ENCODE data around the gene ACSM3. TPM values are rescaled to one million over a fixed set of nuclear protein-coding genes. Genes with fewer than 3 reads are reported as not detected.

ACSM3 gene
- polyA plus RNA-seq, 1 of the 3 experiments (the other 2 are of a cell fraction), result 0.44 TPM

GRCh38 chr16:20740007-20740883 is 23.6 kb upstream of the ACSM3 start:
- no peaks in the 10 kb centered on the region for H3K9me2 ChIP-seq
- peaks cover 47% of the 10 kb centered on the region for H4K20me1 ChIP-seq (ENCODE audit: insufficient read depth)
- peak overlapping the region in 1 of 2 experiments; percentile 91; a peak in 1 of 4 replicates for H3K27ac ChIP-seq (ENCODE audit: low read depth in 2 of 2, low read length in 1 of 2)
- peaks cover 44% of the 10 kb centered on the region for H3K79me2 ChIP-seq (ENCODE audit: insufficient read depth)
- peak overlapping the region; percentile 87 for H3K4me2 ChIP-seq
- H3K36me3 ChIP-seq (replicated peaks in 1 of 2; ENCODE audit: control insufficient read depth in 1 of 2, insufficient read depth in 2 of 2, low read length in 1 of 2), result peaks cover 36 to 38% of the 10 kb centered on the region in 2 experiments
- peaks cover 4 to 7% of the 10 kb centered on the region in 2 experiments; a peak in 1 of 4 replicates for H3K4me1 ChIP-seq (ENCODE audit: control insufficient read depth in 1 of 2, insufficient read depth in 2 of 2, low read depth in 1 of 2, low read length in 1 of 2)
- peak overlapping the region; percentile 94 to 99 for H3K4me3 ChIP-seq (ENCODE audit: low read depth in 2 of 2, low read length in 1 of 2)
- CTCF ChIA-PET, result interaction anchor here (0.9 to 1.4 kb wide), 2 partner anchors 11 to 14 kb away, joined by 4 to 5 read pairs; no protein-coding TSS in a partner anchor
- 32% methylated on average over 11 of the region's 11 CpGs for WGBS (ENCODE audit: low lambda C conversion rate)
- H2AFZ ChIP-seq (ENCODE audit: low read depth), result no peak overlapping the region
- H3K9ac ChIP-seq, result peak overlapping the region; percentile 73
- H3K27me3 ChIP-seq (ENCODE audit: insufficient read depth), result no peaks in the 10 kb centered on the region
- DNase-seq, result peak; percentile 6
- TF ChIP-seq FOXM1 (IDR thresholded peaks at IDR 0.05; ENCODE audit: low read depth) (no peak), NRF1 (IDR thresholded peaks at IDR 0.05; ENCODE audit: low read depth, low read length) (no peak)
- TF ChIP-seq, protein P1, sequence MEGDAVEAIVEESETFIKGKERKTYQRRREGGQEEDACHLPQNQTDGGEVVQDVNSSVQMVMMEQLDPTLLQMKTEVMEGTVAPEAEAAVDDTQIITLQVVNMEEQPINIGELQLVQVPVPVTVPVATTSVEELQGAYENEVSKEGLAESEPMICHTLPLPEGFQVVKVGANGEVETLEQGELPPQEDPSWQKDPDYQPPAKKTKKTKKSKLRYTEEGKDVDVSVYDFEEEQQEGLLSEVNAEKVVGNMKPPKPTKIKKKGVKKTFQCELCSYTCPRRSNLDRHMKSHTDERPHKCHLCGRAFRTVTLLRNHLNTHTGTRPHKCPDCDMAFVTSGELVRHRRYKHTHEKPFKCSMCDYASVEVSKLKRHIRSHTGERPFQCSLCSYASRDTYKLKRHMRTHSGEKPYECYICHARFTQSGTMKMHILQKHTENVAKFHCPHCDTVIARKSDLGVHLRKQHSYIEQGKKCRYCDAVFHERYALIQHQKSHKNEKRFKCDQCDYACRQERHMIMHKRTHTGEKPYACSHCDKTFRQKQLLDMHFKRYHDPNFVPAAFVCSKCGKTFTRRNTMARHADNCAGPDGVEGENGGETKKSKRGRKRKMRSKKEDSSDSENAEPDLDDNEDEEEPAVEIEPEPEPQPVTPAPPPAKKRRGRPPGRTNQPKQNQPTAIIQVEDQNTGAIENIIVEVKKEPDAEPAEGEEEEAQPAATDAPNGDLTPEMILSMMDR (IDR thresholded peaks at IDR 0.05), result peak; percentile 59
- no peaks in the 10 kb centered on the region for H3K9me3 ChIP-seq
- POLR2A ChIA-PET, result interaction anchor here (1.5 kb wide), 1 partner anchor 66 kb away, joined by 5 read pairs; the partner anchor contains the start of genes ERI2 and REXO5
- no peaks in the 10 kb centered on the region for H3F3A ChIP-seq (replicated peaks; ENCODE audit: insufficient read depth)

- Histone ChIP-seq H3K9me3 (no peaks in the 10 kb centered on the region), H3K27me3 (ENCODE audit: insufficient read depth) (no peaks in the 10 kb centered on the region), H3K4me1 (ENCODE audit: control insufficient read depth in 1 of 2, insufficient read depth in 2 of 2, low read depth in 1 of 2, low read length in 1 of 2) (peaks cover 4 to 7% of the 10 kb centered on the region in 2 experiments; a peak in 1 of 4 replicates), H3K4me3 (ENCODE audit: low read depth in 2 of 2, low read length in 1 of 2) (peak overlapping the region; percentile 94 to 99), H2AFZ (ENCODE audit: low read depth) (peak overlapping the region; percentile 99; the same call in 1 of the 2 replicates), H3K4me2 (peak overlapping the region; percentile 87), H3K36me3 (replicated peaks in 1 of 2; ENCODE audit: control insufficient read depth in 1 of 2, insufficient read depth in 2 of 2, low read length in 1 of 2) (peaks cover 28 to 30% of the 10 kb centered on the region in 2 experiments), H3K9ac (peak overlapping the region; percentile 88), H3K27ac (ENCODE audit: low read depth in 2 of 2, low read length in 1 of 2) (peak overlapping the region; percentile 91; a peak in 3 of 4 replicates), H3K79me2 (ENCODE audit: insufficient read depth) (peaks cover 44% of the 10 kb centered on the region), H3F3A (replicated peaks; ENCODE audit: insufficient read depth) (no peaks in the 10 kb centered on the region), H3K9me2 (no peaks in the 10 kb centered on the region), H4K20me1 (ENCODE audit: insufficient read depth) (peaks cover 47% of the 10 kb centered on the region)
- under 1% methylated on average over 25 of the region's 36 CpGs for WGBS (ENCODE audit: low lambda C conversion rate)
- TF ChIP-seq, protein P2, sequence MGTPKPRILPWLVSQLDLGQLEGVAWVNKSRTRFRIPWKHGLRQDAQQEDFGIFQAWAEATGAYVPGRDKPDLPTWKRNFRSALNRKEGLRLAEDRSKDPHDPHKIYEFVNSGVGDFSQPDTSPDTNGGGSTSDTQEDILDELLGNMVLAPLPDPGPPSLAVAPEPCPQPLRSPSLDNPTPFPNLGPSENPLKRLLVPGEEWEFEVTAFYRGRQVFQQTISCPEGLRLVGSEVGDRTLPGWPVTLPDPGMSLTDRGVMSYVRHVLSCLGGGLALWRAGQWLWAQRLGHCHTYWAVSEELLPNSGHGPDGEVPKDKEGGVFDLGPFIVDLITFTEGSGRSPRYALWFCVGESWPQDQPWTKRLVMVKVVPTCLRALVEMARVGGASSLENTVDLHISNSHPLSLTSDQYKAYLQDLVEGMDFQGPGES (IDR thresholded peaks at IDR 0.05; ENCODE audit: low read depth, low read length), result no peak
- TF ChIP-seq MAX (IDR thresholded peaks at IDR 0.05; ENCODE audit: low read depth), result no peak
- TF ChIP-seq FOXM1 (IDR thresholded peaks at IDR 0.05; ENCODE audit: low read depth), result no peak
- TF ChIP-seq TEAD4 (IDR thresholded peaks at IDR 0.05; ENCODE audit: borderline replicate concordance, insufficient read depth), result no peak
- TF ChIP-seq RXRA (IDR thresholded peaks at IDR 0.05; ENCODE audit: borderline replicate concordance, low read depth), result no peak
- TF ChIP-seq NRF1 (IDR thresholded peaks at IDR 0.05; ENCODE audit: low read depth, low read length), result peak; percentile 67
- ChIA-PET CTCF (interaction anchor here (0.9 to 1.4 kb wide), 2 partner anchors 11 to 15 kb away, joined by 4 to 5 read pairs; no protein-coding TSS in a partner anchor), POLR2A (interaction anchor here (1.5 kb wide), 1 partner anchor 65 kb away, joined by 5 read pairs; the partner anchor contains the start of genes ERI2 and REXO5)
- peak; percentile 91 for DNase-seq
Observed at GRCh38 chr16:20740901-20741521, 22.8 kb upstream of the ACSM3 start.
